GM12892 (cell line): ENCODE results near the gene FBXL13.

ENCODE experiments used
- DNase-seq: peaks from one replicate; pipeline ENCODE4 v3.0.0; 2011; ENCODE audit not compliant: insufficient read length
- FAIRE-seq: peaks from 2 replicates; lab custom pipeline; 2011; peaks lifted over from hg19 to GRCh38; lab: Jason Lieb, UNC
- POLR2A ChIP-seq: IDR thresholded peaks from 2 replicates; pipeline ENCODE4 v1.6.1; 2011; ENCODE audit warnings: low read depth, low read length, control low read depth
- POLR2AphosphoS5 ChIP-seq: IDR thresholded peaks from 2 replicates; pipeline ENCODE4 v1.6.1; 2011; ENCODE audit warnings: low read depth, low read length, control low read depth
- TAF1 ChIP-seq: IDR thresholded peaks from 2 replicates; pipeline ENCODE4 v1.6.1; 2011; ENCODE audit warnings: low read depth, mild to moderate bottlenecking, control low read depth, low read length, borderline replicate concordance

The FBXL13 gene

GRCh38 chr7:102832674-102833073 is 241.9 kb downstream of the FBXL13 start:
- TF ChIP-seq POLR2A (no peak), TAF1 (no peak), POLR2AphosphoS5 (no peak)
- DNase-seq (no peak), FAIRE-seq (no peak)

- FAIRE-seq = no peak
- TF ChIP-seq POLR2AphosphoS5 = no peak
- no peak for TF ChIP-seq POLR2A
- no peak for TF ChIP-seq TAF1
- no peak for DNase-seq
These were observed 244.4 kb downstream of the FBXL13 start for GRCh38 chr7:102830197-102830596.

GRCh38 chr7:102829075-102829474 is 245.5 kb downstream of the FBXL13 start:
- FAIRE-seq (no peak), DNase-seq (no peak)
- TF ChIP-seq POLR2A (no peak), TAF1 (no peak), POLR2AphosphoS5 (no peak)

GRCh38 chr7:102828286-102828685 is 246.3 kb downstream of the FBXL13 start:
- DNase-seq (no peak), FAIRE-seq (no peak)
- TF ChIP-seq POLR2A = no peak
- TF ChIP-seq POLR2AphosphoS5 = no peak
- no peak for TF ChIP-seq TAF1

- no peak for TF ChIP-seq POLR2A
- TF ChIP-seq TAF1 = no peak
- TF ChIP-seq POLR2AphosphoS5 = no peak
- DNase-seq (no peak), FAIRE-seq (no peak)
These were observed 251.0 kb downstream of the FBXL13 start for GRCh38 chr7:102823390-102824119.

- no peak for TF ChIP-seq POLR2A
- no peak for TF ChIP-seq TAF1
- DNase-seq (no peak), FAIRE-seq (no peak)
These were observed 252.4 kb downstream of the FBXL13 start for GRCh38 chr7:102821994-102822747.

- TF ChIP-seq TAF1 (no peak), POLR2A (no peak), POLR2AphosphoS5 (no peak)
- FAIRE-seq (no peak), DNase-seq (no peak)
These were observed 255.4 kb downstream of the FBXL13 start for GRCh38 chr7:102819151-102819550.

- TF ChIP-seq TAF1 = no peak
- no peak for DNase-seq
- no peak for FAIRE-seq
These were observed 256.7 kb downstream of the FBXL13 start for GRCh38 chr7:102817616-102818573.

- DNase-seq (no peak), FAIRE-seq (no peak)
- TF ChIP-seq POLR2AphosphoS5 = no peak
- no peak for TF ChIP-seq POLR2A
- TF ChIP-seq TAF1 = no peak
These were observed 260.5 kb downstream of the FBXL13 start for GRCh38 chr7:102814025-102814471.

GRCh38 chr7:102813191-102814024 is 261.2 kb downstream of the FBXL13 start:
- TF ChIP-seq POLR2A (no peak), POLR2AphosphoS5 (no peak), TAF1 (no peak)
- DNase-seq (no peak), FAIRE-seq (no peak)

- DNase-seq (no peak), FAIRE-seq (no peak)
- TF ChIP-seq POLR2A = no peak
- TF ChIP-seq TAF1 = no peak
- TF ChIP-seq POLR2AphosphoS5 = no peak
These were observed 262.5 kb downstream of the FBXL13 start for GRCh38 chr7:102811942-102812678.
